NCI-H748 treated with DMSO at 0.1 percent for 48 hours (cell line): ENCODE results near the gene GATA3.
"Not testable (repeated sequence)": the region's sequence is repeated elsewhere in the genome, so short reads cannot be mapped to it uniquely, and the experiment has no call there.

Experiments
- DNase-seq: peaks from one replicate; lab custom pipeline; 2025; lab: John Stamatoyannopoulos, UW

Gene GATA3

DNA sequence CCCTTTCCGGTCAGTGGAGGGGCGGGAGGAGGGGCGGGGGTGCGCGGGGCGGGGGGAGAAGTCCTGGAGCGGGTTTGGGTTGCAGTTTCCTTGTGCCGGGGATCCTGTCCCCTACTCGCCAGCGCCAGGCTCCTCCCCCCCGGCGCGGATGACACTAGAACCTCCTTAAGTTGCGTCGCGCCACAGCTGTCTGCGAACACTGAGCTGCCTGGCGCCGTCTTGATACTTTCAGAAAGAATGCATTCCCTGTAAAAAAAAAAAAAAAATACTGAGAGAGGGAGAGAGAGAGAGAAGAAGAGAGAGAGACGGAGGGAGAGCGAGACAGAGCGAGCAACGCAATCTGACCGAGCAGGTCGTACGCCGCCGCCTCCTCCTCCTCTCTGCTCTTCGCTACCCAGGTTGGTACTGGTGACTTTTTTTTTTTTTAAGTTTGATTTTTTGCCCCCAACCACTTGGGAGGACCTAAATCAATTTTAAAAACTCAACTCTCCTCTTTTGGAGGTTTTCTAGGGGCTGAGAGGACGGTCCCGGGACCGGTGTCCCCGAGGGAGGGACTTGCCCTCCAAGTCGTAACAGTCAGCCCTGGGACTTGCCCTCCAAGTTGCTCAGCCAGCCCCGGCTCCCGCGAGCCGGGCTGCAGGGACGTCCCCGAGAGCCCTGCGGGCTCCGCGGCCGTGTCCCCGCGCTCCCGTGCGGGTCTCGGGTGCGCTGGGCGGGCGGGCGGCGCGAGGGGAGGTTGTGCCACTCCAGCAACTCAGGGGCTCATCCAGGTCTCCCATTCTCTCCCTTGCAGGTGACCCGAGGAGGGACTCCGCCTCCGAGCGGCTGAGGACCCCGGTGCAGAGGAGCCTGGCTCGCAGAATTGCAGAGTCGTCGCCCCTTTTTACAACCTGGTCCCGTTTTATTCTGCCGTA, at the start of gene GATA3:
Gene GATA3, plus strand, starts transcription at position 195 of the 914 bp plus-strand sequence. CDS start 968 bp downstream, outside the sequence.
- DNase-seq = no peak

DNA sequence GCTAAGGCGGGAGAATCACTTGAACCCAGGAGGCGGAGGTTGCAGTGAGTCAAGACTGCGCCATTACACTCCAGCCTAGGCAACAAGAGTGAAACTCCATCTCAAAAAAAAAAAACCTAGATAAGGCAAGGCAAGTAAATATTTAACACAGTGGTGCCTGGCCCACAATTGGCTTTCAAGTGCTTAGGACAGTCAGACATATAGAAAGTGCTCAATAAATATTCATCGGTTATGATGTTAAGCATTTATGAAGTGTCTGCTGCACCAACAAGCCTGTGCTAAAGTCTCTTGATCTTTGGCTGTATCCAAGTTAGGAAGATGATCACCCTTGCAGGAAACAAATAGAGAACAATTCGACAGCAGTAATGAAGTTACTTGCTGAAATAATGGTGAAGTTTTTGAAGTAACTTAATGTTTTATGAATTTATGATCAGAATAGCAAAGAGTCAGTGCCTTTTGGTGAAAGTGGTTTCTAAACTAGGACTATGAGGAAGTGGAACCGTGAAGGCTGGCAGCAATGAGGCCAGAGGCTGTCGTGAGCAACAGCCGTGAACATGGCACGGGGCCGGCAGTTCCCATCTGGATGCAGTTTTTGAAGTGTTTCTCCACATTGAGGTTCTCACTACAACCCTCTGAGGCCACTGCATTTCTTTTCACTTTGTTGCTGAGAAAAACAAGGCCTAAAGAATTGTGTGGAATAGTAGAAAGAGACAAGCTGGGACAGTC, 48.1 kb upstream of the GATA3 start:
- no peak for DNase-seq

DNA sequence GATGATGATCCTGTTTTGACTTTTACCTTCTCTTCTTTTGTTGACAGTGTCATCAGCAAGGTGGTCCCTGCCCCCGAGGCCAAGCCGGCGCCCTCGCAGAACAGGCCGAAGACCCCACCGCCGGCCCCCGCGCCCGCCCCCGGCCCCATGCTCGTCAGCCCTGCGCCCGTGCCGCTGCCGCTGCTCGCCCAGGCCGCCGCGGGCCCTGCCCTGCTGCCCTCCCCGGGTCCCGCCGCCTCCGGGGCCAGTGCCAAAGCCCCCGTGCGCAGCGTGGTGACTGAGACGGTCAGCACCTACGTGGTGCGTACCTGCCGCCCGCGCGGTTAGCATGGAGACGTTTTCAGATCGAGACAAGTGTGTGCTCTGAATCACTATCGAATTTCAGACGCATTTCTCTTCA, 45.5 kb upstream of the GATA3 start:
- no peak for DNase-seq

GRCh38 chr10:8013006-8013405, 41.5 kb upstream of the GATA3 start:
- no peak for DNase-seq

DNA sequence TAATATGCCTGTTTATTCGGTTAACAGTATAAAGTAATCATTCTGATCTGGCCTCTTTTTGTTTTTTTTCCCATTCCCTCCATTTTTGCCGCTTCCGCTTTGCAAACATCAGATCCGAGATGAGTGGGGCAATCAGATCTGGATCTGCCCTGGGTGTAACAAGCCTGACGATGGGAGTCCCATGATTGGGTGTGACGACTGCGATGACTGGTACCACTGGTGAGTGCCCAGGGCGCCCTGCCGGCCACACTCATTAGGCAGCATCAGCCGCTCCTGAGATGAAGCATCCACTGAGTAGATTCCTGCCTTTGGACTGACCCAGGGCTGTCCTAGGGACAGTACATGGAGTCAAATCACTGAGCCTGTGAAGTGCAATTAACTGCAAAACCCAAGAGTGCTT, 40.9 kb upstream of the GATA3 start:
- DNase-seq = no peak

GRCh38 chr10:8014649-8015048, 39.8 kb upstream of the GATA3 start:
- DNase-seq = no peak

GRCh38 chr10:8017277-8017676, 37.2 kb upstream of the GATA3 start:
- DNase-seq = no peak

- no peak for DNase-seq
Measured at GRCh38 chr10:8023321-8023720, 31.2 kb upstream of the GATA3 start.

- no peak for DNase-seq
Measured at GRCh38 chr10:8023851-8024250, 30.6 kb upstream of the GATA3 start.

DNA sequence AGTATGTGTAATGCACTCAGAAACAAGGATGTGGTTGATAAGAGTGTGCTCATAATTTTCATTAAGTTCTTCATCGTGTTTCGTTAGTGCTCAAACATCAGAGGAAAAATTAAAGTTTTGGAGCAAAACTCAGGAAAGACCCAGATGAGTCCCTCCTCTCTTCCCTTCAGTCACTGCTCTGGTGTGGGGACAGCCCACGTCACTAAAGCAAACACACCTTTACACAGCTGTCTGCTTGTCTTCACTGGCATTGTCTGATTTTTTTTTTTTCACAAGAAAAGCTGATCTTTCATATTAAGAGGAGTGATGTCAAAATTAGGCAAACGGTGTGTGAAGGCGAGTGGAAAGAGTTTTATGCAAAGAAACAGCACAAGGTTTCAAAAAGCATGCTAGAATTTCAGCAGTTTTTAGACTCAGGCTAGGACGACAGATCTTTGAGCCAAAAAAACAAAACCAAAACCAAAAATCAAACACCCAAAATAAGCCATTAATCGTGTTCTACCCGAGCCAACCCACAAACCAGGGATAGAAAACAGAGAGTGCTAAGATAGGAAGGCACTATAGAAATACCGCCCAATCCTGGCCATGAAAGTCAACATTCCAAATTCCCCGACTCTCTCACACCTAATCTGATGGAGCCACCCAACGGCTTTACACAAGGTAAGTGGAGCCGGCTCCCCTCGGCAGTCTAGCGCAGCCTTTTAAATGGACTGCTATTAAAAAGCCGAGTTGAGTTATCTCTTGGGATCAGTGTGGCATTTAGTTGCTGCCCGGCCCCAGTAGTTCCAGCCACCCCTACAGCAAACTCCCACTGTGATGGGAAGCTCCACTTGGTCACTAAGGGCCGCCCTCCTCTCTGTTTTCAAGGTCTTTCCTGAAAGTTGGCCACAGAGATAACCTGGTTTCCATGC, 27.9 kb upstream of the GATA3 start:
- DNase-seq = no peak

GRCh38 chr10:8031211-8031610, 23.3 kb upstream of the GATA3 start:
- not testable (repeated sequence) for DNase-seq

DNA sequence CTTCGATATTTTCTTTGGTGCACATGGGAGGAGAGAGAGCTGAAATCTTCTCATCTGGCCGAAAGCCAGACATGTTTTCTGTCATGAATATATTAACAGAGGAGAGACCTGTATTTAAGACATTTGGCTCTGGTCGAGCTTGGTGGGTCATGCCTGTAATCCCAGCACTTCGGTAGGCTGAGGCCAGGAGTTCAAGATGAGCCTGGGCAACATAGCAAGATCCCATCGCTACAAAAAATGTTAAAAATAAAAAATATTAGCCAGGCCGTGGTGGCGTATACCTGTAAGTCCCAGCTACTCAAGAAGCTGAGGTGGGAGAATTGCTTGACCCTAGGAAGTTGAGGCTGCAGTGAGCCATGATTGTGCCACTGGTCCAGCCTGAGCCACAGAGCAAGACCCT, 21.9 kb upstream of the GATA3 start:
- DNase-seq = no peak

DNA sequence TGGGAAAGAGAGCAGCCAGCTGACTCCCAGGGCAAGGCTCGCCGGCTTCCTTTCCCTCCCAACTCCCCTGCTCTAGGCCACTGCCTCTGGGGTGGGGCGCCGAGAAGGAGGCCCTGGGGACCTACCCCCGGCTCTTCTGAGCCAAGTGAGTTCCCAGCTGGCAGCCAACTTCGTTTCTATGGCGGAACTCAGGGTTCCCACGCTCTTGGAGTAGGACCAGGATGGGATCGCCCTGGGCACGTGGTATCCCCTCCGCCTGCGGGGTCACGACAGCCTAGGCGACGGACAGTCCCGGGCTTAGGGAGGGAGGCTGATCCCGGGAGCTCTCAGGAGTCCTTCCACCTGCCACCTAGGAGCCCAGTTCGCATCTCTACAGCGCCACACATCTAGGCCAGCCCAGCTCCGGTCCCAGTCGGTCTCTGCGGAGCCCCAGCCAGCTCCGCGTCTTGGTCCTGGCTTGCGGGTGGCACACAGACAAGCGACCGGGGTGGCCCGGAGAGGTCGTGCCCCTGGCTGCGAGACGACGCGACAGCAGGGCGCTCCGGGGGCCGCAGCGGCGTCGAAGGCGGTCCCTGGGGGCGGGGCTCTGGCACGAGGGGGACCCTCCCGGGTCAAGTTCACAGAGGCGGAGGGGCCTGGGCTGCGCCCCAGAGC, 20.5 kb upstream of the GATA3 start:
- no peak for DNase-seq

GRCh38 chr10:8034466-8035005, 20.0 kb upstream of the GATA3 start:
- DNase-seq = no peak

DNA sequence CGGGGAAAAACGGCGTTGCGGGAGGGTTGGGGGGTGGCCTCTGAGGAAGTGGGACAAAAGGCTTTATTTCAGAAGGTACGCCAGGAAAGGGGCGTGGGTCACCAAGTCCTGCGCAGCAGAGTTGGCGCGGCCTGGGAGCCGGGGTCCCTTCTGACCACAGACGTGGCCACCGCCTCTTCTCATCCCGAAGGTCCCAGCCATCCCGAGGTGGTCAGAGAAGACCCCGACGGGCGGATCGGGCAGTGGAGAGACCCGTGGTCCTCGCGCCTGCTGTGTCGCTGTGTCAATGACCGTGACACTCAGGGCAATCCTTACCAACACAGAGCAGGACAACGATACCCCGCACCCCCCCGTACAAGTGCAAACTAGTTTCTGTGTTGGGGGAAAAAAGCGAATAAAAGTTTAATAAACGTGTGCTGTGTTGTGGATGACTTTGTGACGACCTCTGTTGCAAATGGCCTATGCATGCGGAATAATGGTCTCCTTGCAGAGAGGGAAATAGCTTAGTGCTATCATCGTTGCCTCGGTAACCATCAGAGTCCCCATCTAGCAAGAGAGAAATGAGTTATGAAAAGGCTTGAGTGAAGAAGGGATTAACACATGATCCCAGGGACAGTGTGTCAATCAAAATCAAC, 19.4 kb upstream of the GATA3 start:
- peak; percentile 23 for DNase-seq

- DNase-seq = no peak
Measured at GRCh38 chr10:8035641-8036470, 18.6 kb upstream of the GATA3 start.

DNA sequence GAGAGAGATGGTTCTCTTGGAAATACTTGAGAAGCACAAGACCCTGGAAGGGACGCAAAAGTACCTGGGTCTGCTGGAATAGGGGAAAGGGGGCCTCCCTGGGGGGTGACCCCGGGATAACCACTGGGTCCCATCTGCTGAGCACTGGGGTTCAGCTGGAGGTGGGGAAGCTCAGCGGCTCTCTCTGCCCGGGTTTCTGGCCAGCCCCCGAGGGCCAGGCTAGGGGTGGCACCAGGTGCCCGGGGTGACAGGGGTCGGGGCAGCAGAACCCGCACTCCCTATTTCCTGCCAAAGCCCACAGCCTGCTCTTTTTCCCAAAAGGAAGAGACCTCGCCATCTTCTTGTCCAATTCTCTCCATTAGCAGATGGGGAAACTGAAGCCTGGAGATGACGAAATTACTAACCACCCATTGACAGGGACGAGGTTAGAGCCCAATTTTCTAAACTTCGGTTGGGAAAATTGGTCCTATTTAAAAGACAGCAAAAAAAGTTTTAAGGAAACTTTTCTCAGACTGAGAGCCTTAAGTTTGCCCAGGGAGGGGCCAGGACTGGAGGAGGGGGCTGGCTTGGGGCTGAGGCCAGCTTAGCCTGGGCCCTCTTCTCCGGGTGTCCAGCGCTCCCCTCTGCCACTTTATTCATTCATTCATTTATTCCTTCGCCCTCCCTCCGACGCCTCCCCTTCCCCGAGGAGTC, 17.8 kb upstream of the GATA3 start:
- DNase-seq = no peak

GRCh38 chr10:8037199-8037801, 17.2 kb upstream of the GATA3 start:
- no peak for DNase-seq
